Fibroblast of mammary gland (primary cell): Measurements from ENCODE around the gene KIF24.

Experiments used
- DNase-seq: peaks from one replicate; pipeline ENCODE4 v3.0.0-alpha.2; 2010; ENCODE audit warnings: low read depth
- H3K4me3 ChIP-seq: 2 replicates; pipeline ENCODE4 v1.5.1; 2011; ENCODE audit warnings: low read depth, mild to moderate bottlenecking, low read length, moderate library complexity; ENCODE audit not compliant: control insufficient read depth
- CTCF ChIP-seq: conservative IDR thresholded peaks from 2 replicates; pipeline ENCODE4 v1.5.1; 2011; ENCODE audit warnings: low read depth, low read length, inconsistent platforms; ENCODE audit not compliant: control insufficient read depth, insufficient read depth

KIF24 gene

GRCh38 chr9:34292552-34292951 is 36.5 kb downstream of the KIF24 start:
- no peak overlapping the region for H3K4me3 ChIP-seq
- TF ChIP-seq CTCF = no peak
- DNase-seq = no peak

DNA sequence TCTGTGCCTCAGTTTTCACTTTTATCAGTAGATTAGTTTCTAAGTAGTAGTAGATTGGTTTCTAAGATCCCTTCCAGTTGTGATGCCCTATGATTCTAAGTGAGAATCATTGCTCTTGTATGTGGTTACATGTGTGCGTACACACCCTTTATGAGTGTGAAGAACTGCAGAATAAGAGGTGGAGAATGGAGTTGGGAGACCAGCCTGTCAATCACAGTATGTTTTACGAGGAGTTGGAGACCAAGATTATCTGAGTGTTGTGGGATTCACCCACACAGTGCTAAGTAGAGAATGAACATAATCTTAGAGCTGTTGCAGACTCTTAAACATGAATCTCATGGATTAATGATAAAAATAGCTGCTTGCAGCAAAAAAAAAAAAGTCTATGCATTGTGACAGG is 37.6 kb downstream of the KIF24 start:
- no peak for TF ChIP-seq CTCF
- no peak for DNase-seq
- H3K4me3 ChIP-seq = no peak overlapping the region

DNA sequence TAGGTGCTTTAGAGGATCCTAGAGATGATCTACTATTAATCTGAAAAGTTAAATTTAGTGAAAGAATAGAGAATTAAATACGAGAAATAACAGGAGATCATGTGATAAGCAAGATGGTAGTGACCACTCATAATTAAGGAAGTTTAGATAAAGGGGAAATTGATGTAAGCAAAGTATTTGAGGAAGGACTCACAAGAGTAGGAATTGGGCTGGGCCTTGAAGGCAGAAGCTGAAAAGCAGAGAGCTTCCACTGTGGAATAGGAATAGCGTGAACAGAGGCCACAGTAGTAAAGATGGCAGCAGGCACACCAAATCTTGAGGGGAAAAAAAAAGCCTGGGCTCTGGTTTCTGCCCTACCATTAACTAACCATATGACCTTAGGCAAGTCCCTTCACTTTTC is 38.0 kb downstream of the KIF24 start:
- no peak for DNase-seq
- H3K4me3 ChIP-seq = no peak overlapping the region
- TF ChIP-seq CTCF = no peak

DNA sequence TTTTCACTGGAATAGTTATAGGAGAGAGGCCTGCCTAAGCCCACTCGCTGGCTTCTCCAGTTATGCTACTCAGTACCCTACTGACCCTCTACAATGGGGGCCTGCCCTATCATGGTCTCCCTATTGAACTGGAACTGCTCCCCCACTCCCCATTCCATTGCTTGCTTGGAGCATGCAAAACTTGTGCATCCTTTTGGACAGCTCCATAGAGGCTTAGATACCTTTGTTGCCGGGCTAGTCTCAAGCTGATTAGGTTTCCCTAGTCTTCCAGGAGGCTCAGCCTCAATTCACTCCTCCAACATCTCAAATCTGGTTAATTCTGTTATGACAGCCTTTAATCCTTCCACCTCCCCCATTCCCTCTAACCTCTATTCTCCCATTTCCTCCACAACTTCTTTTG is 39.9 kb downstream of the KIF24 start:
- TF ChIP-seq CTCF = no peak
- no peak overlapping the region for H3K4me3 ChIP-seq
- no peak for DNase-seq

GRCh38 chr9:34282096-34282495 is 47.0 kb downstream of the KIF24 start:
- no peak for TF ChIP-seq CTCF
- no peak for DNase-seq
- H3K4me3 ChIP-seq = no peak overlapping the region

- peak; percentile 14 for DNase-seq
- no peak for TF ChIP-seq CTCF
- H3K4me3 ChIP-seq = no peak overlapping the region
Measured at GRCh38 chr9:34279411-34279810, 49.7 kb downstream of the KIF24 start.
